GM19099 (cell line): ENCODE results near the gene PITHD1.

Source experiments
- POLR2A ChIP-seq: IDR thresholded peaks from 3 replicates; pipeline ENCODE4 v1.6.1; 2011; ENCODE audit warnings: low read depth; ENCODE audit not compliant: insufficient read length; ENCODE audit errors: extremely low read depth

Gene PITHD1

GRCh38 chr1:23759277-23759676 lies 18.9 kb upstream of the PITHD1 start:
- TF ChIP-seq POLR2A = no peak

- no peak for TF ChIP-seq POLR2A
Observed at GRCh38 chr1:23763041-23763577, 15.1 kb upstream of the PITHD1 start.

- no peak for TF ChIP-seq POLR2A
Observed at GRCh38 chr1:23768733-23769132, 9.5 kb upstream of the PITHD1 start.

DNA sequence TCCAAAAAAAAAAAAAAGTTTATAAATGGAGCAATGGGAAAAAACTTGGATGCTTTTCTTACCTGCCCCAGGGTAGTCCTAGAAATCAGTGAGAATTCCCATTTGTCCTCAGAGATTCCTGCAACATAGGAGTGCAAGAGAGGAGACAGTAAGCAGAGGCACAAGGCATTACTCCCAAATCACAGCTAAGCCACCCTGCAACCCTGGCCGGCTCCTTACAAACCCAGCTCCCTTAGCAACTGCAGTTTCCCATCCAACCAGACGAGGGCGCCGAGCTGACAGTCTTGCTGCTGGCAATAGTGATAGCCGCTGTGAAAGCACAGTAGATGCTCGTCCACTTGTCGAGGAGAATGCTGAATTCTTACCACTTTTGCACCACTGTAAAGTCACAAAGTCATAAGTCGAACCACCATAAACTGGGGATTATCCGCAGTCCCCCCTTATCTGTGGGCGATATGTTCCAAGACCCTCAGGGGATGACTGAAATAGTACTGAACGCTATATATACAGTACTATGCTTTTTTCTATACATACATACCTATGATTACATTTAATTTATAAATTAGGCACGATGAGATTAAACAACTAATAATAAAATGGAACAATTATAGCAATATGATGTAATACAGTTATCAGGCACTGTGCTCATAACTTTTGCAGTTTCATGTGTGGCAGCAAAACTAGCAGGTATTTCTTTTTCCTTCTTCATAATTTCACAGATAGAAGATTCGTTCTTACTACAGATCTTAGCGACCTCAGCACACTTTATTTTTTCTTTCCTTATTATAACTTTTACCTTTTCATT lies 6.0 kb upstream of the PITHD1 start:
- no peak for TF ChIP-seq POLR2A

DNA sequence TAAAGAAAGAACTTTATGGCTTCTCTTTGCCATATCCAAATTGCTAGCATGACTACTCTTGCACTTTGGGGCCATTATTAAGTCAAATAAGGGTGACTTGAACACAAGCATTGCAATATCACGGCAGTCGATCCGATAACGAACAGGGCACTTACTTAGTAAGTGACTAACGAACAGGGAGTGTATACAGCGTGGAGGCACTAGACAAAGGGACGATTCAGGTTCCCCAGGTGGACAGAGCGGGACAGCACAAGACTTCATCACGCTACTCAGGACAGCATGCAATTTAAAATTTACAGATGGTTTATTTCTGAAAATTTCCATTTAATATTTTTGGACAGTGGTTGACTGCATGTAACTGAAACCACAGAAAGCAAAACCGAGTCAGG lies 5.4 kb upstream of the PITHD1 start:
- no peak for TF ChIP-seq POLR2A

GRCh38 chr1:23774174-23774880 lies 3.9 kb upstream of the PITHD1 start:
- TF ChIP-seq POLR2A = no peak

- TF ChIP-seq POLR2A = no peak
Observed at GRCh38 chr1:23776217-23776616, 2.0 kb upstream of the PITHD1 start.

GRCh38 chr1:23779826-23780371 lies 1.7 kb downstream of the PITHD1 start:
- TF ChIP-seq POLR2A = no peak

- TF ChIP-seq POLR2A = no peak
Observed at GRCh38 chr1:23784846-23785245, 6.6 kb downstream of the PITHD1 start.

- TF ChIP-seq POLR2A = no peak
Observed at GRCh38 chr1:23787701-23788100, 9.5 kb downstream of the PITHD1 start.

DNA sequence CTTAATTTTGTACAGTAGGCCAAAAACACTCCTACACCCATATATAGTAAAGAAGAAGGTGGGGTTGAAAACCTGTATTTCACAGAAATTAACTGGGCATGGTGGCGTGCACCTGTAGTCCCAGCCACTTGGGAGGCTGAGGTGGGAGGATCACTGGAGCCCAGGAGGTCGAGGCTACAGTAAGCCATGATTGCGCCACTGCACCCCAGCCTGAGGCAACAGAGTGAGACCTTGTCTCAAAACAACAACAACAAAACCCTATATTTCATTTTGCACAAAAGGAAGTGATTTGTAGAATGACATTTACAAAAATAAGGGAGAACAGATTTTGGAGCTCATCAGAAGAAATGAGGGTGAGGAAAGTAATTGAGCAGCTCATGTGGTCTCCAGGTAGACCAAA lies 10.5 kb downstream of the PITHD1 start:
- no peak for TF ChIP-seq POLR2A

- TF ChIP-seq POLR2A = peak; percentile 68
Observed at GRCh38 chr1:23790696-23791515, 12.7 kb downstream of the PITHD1 start, which contains the start of gene LYPLA2. Gene LYPLA2, plus strand, starts transcription at chr1:23791145. Its CDS starts 1,538 bp downstream, at chr1:23792683.

DNA sequence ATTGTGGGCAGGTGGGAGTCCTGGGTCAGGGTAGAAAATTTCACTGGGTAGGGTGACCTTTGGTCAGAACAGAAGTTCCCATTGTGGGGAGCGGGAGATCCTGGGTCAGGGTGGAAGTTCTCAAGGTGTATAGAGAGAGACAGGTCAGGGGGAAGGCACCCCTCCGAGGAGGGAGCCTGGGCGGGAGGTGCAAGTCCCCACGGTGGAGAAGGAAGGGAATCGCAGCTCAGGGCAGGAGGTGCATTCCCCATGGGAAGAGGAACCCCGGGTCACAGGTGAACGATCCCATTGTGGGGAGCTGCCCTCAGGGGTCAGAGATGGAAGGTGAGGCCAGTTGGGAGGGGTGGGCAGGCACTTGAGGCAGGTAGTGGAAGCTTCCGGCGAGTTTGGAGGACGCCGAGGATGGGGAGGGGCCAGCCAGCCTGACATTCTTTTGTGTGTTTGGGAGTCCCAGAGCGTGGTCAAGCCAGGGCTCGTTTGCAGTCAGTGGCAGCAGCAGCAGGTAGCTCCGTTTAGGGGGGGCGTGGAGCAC lies 13.4 kb downstream of the PITHD1 start:
- TF ChIP-seq POLR2A = no peak

DNA sequence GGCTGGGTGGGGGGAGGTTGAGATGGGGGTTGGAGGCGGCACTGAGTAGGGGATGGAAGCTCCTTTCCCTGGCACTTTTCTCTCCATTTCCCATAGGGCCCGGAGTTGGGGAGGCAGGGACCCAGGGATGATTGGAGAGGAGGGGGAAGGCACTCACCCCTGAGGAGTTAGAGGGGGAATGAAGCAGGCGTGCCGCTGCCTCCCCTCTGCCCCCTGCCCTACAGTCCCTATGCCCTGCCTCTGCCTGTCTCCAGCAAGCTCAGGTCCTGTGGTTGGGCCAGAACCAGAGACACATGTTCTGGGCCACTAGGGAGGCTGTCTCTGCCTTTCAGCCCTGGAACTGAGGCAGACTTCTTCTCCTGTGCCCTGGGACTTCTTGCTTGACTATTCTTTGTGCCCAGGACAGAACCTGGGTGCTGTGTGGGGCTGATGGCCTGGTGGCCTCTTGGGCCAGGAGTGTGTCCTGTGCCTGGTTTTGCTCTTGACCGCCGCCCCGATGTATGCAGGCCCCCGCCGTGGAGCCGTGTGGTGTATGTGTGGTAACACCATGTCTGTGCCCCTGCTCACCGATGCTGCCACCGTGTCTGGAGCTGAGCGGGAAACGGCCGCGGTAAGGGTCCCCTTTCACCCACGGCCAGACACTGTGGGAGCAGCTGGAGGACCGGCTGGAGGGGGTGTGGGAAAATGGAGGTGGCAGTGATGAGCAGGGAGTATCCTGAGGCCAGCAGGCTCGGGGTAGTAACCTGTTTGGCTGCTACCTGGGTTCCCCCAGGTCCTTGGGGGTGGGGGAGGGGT lies 14.1 kb downstream of the PITHD1 start:
- no peak for TF ChIP-seq POLR2A
